A204.1 (cell line): ENCODE measurements around the gene PPP1R14B.

ENCODE experiments used
- FAIRE-seq: peaks from 2 replicates; lab custom pipeline; 2012; peaks lifted over from hg19 to GRCh38; lab: Jason Lieb, UNC

Gene PPP1R14B

DNA sequence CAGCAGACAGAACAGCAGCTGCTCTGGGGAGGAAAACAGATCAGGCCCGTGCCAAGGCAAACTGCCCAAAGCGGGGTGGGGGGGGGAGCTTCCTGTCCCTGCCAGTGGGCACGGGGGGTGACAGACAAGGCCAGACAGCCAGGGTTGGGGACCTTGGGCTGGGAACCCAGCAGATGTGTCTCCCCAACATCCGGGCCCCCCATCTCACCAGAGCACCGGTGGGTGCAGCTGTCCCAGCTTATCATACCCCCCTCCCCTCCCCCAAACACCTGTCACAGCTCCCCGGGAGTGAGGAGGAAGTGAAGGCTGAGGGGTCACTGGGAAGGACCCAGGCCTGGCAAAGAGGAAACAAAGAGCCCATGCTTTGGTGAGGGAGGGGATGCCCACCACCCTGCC is 1.3 kb downstream of the PPP1R14B start:
- FAIRE-seq: no peak

DNA sequence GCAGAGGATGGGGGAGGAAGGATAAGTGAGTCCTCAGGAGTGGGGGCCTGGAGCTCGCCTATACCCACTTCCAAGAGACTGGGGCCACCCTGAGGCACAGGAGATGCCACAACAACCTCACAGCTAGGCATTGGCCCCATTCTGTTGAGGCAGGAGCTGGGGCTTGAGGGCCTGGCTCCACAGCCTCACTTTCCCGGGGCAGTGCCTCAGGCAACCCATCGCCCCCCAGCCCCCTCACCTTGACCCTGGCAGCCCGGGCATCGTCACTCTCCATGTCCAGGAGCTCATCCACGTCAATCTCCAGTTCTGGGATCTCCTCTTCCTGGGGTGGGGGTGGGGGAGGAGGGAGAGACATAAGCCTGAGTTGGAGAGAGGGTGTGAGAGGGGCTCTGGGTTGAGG is 1.8 kb downstream of the PPP1R14B start:
- FAIRE-seq: no peak

DNA sequence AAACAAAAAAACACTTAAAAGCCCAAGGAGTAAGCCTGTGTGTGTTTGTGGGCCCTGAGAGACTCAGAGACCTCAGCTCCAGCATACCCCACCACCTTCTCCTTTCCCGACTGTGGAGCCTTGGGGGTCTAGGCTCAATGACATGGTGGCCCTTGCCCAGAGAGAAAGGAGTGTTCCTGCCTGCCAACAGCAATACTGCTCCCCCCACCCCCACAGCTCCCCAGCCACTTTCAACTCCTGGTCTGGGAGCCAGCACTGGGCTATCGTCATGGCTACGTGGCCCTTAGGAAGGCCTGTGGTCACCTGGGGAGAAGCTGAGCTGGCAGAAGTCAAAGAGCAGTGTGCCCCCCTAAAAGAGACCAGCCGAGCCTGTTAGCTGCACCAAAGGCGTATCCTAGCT is 2.6 kb downstream of the PPP1R14B start:
- no peak for FAIRE-seq

DNA sequence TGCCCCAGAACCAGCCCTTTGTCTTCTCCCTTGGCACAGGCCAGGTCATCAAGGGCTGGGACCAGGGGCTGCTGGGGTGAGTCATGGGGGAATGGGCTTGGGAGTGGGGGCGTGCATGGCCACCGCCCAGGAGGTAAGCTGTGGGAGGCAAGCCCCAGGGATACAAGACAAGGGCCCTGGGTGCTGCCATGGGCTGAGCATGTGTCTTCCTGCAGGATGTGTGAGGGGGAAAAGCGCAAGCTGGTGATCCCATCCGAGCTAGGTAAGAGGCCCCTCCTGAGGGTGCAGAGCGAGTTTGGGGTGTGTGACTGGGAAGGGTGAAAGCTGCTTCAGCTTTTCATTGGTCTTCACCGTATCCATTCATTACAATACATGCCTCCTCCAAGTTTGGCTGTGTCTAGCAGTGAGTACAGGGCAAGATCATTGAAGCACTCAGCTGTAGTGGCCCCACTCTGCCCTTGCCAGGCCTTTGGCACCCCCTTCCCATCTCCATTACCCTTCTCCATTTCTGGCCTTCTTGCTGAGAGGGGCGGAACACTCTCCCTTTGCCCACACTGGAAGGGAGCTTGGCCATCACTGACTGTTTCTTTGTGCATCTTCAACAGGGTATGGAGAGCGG is 3.4 kb downstream of the PPP1R14B start:
- no peak for FAIRE-seq

DNA sequence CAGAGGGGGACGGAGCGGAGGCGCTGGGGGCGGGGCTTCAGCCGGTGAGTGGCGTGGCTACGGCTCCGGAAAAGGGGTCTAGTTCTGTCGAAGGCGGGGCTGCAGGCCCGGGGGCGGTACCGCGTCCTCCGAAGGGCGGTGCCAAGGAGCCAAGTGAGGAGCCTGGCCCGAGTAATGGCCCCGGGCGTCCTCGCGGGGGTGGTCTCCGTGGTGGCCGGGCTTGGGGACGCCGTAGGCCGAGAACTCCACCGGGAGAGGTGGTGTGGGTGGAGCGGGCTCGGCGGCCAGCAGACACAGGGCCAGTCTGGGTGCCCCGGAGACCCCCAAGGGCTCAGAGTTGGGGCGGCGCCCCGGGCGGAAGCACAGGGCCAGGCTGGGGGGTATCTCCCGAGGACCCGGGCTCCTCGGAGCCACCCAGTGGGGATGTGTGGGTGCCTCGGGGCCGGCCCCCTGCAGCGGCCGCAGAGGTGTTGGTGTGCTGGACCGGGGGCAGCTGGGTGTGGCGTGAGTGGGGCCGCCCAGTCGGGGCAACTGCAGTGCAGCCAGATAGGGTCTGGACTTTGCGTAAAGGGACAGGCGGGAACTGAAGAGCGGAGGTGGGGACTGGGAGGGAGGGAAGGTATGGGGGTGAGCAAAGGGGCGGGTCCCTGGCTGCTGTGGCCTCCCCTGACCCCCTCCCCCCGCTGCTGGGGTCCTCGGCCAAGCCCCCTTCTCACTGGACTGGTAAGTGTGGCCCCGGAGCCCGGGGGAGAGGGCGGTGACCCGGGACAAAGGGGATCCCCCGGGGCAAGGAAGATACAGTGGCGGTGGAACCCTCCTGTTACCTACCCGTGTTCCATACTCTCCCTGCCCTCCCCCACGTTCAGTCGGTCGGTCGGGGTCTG is 5.0 kb downstream of the PPP1R14B start:
- peak; percentile 92 for FAIRE-seq

DNA sequence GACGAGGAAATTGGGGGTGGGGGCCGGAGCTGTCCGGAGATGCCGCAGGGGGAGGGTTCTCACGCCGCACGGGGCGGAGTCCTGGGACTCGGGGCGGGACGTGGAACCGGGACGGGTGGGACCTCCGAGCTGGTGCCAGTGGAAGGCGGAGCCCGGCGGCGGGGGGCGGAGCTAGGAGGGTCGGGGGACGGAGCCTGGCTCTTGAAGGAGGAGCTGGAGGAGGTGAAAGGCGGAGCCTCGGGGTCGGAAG is 5.6 kb downstream of the PPP1R14B start:
- FAIRE-seq: no peak

DNA sequence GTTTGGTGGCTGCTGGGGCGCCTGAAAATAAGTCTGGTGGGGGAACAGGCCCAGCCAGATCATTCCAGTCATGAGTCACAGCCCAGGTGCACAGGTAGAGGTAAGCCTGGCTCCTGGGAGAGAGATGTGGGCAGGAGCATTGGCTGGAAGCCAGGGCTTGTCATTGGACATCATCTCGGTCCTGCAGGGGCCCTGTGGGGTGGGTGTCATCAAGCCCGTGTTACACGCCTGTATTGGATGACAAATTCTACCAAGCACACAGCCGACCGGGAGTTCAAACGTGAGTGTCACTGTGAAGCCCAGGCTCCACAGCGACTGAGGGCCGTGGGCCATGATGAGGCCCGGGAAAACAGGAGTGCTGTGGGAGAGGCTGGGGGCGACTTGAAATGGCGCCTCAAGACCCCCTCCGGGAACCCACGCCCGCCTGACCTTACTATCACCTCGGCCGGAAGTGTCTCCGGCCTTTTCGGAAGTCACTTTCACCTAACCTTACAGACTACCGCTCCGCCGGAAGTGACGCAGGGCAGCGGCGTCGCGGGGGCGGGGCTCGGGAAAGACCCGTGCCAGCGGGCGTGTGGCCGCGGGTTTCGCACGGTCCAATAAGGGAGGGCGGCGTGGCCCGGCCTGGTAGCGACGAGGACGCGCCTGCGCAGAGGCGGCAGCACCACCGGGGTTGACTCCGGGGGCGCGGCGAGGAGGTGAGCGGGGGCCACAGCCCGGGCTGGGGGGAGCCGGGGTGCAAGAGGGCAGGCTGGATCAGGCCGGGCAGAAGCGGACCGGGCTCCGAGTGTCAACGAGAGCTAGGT is 6.1 kb downstream of the PPP1R14B start, which contains the start of gene FKBP2:
FKBP2 (plus strand) TSS at position 661 of the 806 bp plus-strand sequence. CDS start 1,293 bp downstream, outside the sequence.
- peak; percentile 46 for FAIRE-seq

DNA sequence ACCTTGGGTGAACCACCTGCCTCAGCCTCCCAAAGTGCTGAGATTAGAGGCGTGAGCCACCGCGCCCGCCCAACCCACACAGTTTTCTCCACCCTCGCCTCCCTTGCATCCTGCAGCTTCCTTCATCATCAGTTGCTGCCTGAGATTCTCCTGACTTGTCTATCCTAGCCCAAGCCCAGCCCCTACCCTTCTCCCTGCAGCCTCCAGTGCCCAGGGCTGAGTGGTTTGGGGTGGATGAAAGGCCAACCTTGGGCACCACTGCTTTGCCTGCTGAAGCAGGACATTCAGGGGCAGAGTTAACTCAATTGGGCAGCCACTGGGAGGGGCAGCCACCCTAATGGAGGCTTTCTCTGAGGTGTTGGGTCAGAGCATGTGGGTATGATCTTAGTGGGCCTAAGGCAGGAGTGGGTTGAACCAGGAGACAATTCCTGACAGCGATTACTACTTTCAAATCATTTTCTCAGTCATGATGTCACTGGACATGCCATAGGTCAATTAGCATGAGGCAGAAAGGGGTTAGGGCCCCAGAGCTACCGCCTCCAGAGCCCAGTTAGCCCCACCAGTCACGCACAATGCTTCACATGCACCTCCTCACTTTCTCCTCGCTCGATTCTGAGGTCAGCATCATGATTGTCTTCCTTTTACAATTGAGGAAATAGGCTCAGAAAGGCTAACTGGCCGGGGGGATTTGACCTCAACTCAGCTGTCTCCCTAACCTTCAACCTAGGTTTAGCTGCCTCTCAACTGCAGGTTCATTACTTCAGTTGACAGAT is 6.9 kb downstream of the PPP1R14B start:
- FAIRE-seq: no peak

DNA sequence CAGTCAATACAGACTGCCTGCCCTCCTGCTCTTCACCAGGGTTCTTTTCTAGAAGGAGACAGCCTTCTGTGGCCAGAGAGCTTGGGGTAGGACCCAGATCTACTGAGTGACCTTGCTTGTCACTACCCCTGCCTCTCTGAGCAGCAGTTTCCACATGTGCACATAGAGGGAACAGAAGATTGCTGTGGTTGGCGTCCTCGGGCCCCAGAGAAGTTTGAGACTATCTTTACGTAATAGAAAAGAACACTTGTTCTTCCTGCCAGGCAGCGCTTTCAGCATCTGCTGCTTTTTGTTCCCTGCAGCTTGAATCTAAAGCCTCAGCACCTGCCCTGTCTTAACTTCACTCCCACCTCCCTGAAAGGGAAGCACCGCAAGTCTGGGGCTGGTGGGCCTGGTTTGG is 7.7 kb downstream of the PPP1R14B start:
- no peak for FAIRE-seq

DNA sequence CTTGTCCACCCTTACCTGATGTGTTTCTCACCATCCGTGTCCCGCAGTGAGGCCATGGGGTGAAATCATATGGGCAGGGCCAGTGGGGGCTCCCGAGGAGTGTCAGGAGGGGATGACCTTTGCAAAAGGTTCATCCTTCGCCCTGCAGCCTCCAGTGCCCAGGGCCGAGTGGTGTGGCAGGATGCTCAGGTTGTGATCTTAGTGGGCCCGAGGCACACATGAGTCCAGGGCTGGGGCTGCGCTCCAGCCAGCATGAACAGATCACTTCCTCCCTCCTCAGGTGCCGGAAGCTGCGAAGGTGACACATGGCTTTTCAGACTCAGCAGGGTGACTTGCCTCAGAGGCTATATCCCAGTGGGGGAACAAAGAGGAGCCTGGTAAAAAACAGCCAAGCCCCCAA is 8.7 kb downstream of the PPP1R14B start:
- no peak for FAIRE-seq

DNA sequence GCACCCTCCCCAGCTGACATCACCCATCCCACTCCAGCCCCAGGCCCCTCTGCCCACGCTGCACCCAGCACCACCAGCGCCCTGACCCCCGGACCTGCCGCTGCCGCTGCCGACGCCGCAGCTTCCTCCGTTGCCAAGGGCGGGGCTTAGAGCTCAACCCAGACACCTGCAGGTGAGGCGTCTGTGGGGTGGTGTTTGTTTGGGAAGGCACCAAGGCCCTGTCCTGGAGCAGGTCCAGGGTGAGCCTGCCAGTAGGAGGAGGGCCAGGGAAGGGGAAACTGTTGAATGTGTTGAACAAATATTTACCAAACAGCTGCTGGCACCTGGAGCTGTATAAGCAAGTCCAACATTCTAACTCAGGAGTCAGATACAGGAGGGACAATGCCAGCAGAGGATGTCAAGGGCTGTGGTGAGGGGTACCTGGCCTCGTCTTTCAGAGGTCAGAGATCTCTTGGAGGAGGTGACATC is 9.2 kb downstream of the PPP1R14B start:
- no peak for FAIRE-seq

DNA sequence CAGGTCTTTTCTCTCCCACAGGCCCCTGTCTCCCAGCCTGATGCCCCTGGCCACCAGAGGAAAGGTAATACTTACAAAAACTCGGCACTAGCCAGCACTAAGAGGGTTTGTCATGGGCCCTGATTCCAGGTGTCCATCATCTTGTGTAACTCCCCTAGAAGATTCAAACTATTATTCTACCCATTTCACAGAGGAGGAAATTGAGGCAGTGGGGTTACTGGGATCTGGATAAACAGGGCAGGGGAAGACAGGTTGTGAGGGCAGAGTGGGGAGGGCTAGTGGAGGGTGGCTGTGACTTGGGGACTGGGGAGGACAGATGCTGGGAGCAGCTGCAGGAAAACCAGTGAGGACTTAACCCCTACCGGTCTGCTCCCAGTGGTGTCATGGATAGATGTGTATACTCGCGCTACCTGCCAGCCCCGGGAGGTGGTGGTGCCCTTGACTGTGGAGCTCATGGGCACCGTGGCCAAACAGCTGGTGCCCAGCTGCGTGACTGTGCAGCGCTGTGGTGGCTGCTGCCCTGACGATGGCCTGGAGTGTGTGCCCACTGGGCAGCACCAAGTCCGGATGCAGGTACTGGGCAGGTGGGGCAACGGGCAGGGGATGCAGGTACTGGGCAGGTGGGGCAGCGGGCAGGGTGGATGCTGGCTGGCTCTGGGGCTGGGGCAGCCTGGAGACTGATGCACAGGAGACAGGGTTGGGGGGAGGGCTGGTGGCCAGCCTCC is 11.1 kb downstream of the PPP1R14B start:
- FAIRE-seq: no peak

DNA sequence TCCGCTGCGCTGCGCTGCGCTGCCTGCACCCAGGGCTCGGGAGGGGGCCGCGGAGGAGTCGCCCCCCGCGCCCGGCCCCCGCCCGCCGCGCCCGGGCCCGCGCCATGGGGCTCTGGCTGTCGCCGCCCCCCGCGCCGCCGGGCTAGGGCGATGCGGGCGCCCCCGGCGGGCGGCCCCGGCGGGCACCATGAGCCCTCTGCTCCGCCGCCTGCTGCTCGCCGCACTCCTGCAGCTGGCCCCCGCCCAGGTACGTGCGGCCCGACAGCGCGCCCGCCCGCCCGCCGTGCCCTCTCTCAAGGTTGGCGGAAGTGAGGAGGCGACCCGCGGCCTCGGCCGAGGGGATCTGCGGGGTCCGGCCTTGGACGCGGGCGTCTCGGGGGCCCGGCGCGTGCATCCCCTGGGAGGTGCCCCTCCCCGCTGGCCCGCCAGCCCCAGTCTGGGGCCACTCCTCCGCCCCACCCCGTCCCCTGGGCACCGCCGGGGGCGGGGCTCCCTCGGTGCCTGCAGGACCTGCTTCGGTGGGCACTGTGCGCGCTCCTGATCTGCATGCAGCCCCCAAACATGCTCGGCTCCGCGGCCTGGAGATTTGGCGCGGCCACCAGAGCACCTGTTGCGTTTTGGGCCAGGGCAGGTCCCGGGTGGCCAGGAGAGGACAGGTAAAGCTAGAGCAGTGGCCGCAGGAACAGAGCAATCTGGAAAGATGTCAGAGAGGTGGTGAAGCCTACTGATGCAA is 11.9 kb downstream of the PPP1R14B start:
- no peak for FAIRE-seq

DNA sequence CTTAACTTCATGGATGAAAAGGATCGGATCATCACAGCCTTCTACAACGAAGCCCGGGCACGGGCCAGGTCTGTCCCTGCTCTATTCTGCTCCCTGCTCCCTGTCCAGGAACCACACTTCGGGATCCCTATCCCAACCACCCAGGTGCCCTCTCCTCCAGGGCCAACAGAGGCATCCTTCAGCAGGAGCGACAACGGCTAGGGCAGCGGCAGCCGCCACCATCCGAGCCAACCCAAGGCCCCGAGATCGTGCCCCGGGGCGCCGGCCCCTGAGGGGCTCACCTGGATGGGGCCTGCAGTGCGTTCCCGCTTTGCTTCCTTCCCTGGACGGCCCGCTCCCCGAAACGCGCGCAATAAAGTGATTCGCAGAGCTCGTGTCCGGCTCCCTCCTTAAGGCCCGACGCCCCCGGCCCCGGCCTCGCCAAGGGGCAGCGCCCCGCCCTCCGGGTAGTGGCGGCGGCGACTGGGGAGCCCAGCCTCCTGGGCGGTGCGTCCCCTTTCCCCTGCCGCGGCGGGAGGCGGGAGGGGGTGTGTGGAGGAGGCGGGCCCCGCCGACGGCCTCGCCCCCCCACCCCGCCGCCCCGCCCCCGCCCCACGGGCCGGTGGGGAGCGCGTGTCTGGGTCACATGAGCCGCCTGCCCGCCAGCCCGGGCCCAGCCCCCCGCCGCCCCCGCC is 12.7 kb downstream of the PPP1R14B start, which contains the start of gene VEGFB:
VEGFB (plus strand) TSS at position 672 of the 674 bp plus-strand sequence. CDS start 250 bp downstream, outside the sequence.
- FAIRE-seq: no peak

DNA sequence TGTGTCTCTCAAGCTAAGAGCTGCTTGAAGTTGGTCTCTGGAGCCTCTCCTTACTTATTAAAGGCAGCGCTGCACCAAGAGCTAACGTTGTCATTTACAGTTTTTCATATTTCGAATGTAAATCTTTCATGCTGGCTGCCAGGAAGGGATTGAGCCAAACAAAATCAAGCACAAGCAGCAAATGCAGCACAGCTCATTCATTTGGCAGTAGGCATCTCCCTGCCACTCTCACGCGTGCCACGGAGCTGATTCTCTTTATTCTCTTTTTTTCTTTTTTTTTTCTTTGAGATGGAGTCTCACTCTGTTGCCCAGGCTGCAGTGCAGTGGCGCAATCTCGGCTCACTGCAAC is 13.8 kb downstream of the PPP1R14B start:
- FAIRE-seq: no peak

DNA sequence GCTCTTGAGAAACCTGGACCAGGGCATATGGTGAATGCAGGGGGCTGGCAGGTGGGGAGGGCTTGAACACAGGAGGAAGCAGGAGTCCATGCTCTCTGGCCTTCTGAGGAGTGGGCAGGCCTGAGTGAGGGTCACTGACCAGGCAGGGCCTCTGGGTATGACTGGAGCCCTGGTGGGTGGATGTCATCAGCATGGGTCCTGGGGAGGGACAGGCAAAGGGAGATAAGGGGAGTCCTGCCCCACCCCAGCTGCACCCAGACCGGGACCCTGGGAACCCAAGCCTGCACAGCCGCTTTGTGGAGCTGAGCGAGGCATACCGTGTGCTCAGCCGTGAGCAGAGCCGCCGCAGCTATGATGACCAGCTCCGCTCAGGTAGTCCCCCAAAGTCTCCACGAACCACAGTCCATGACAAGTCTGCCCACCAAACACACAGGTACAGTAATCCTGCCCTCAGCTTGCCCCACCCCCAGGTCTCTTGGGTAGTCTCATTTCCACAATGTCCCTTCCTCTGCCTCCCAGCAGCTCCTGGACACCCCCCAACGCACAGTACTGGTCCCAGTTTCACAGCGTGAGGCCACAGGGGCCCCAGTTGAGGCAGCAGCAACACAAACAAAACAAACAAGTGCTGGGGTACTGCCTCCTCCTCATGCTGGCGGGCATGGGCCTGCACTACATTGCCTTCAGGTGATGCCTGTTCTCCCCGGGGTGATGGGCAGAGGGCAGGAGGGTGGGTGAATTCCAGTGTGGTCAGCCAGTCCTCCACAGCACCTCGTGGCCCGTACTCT is 14.4 kb downstream of the PPP1R14B start:
- no peak for FAIRE-seq

DNA sequence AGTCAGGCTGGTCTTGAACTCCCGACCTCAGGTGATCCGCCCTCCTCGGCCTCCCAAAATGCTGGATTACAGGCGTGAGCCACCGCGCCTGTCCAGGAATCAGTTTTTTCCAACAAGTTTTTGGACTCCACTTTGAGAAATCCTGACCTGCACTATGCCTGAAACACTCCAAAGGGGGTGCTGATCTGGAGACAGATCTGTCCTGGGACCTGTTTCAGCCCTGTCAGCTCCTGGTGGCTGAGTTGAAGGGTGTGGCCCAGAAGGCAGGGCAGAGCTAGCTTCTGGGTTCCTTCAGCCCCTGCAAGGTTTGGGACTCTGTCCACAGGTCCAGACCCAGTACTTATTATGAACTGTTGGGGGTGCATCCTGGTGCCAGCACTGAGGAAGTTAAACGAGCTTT is 15.2 kb downstream of the PPP1R14B start:
- no peak for FAIRE-seq

DNA sequence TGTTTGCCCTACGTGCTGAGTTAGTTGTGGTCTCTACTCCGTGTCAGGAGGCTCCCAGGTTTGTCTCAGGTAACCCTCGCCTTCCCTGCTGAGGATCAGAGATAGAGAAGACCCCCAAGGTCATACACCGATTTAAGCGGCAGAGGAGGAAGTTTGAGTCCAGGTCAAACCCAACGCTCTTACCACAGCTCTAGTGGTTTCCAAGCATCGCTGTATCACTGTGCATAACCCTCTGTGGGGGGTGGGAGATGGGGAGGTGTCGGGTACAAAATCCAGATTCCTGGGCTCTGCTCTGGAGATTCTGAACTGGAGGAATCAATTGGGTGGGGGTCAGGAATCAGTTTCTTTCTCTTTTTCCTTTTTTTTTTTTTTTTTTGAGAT is 15.8 kb downstream of the PPP1R14B start:
- FAIRE-seq: no peak

DNA sequence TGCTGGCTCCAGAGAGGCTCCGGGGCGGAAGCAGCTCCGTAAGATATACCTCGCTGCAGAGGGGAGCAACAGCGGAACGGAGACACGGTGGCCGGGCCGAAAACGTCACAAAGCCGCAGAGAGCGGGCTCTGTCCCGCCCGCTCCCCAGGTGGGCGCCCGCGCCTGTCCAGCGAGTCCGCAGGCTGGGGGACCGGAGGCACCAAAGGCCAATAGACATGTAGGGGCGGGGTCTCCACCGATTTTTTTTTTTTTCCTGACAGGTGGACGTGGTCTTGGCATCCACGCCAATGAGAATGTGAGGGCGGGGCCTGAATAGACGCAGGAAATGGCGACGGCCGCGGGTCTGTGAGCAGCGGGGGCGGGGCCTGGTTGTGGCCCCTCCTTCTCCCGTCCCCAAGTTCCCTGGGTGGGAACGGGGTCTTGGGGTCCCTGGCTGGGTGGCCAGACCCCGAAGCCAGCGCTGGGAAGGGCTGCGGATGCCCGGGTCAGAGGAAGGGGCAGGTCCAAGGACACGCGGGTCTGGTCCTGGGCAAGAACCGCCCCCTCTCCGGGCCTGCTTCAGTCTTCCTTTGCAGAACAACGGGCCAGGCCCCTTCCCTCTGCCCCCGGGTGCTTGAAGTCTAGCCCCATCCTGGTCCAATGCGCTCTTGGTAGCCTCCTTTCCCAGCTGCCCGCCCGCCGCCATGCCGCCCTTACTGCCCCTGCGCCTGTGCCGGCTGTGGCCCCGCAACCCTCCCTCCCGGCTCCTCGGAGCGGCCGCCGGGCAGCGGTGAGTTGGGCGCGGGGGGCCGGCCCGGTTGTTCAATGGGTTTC is 16.4 kb downstream of the PPP1R14B start, which contains the start of gene DNAJC4:
DNAJC4 (plus strand) TSS at position 378 of the 814 bp plus-strand sequence; CDS start at position 685, 307 bp downstream.
- FAIRE-seq: peak; percentile 88
